Measurements from ENCODE around the gene SHISA4. TPM values are rescaled to one million over a fixed set of nuclear protein-coding genes. Genes with fewer than 3 reads are reported as not detected.
"Not testable (repeated sequence)": the region's sequence is repeated elsewhere in the genome, so short reads cannot be mapped to it uniquely, and the experiment has no call there.

Gene SHISA4
- total RNA-seq, 1 experiment from 2014 or later, result 36.4 TPM

GRCh38 chr1:201912832-201913231 is 24.1 kb downstream of the SHISA4 start:
- in situ Hi-C loops (cut with HindIII; ENCODE audit: low pct_unique_long_range_greater_than_20kb, low sequenced_read_pairs), result no loop called here

GRCh38 chr1:201914456-201915235 is 25.9 kb downstream of the SHISA4 start:
- no peak for DNase-seq (ENCODE audit: low read depth)
- in situ Hi-C loops (cut with HindIII; ENCODE audit: low pct_unique_long_range_greater_than_20kb, low sequenced_read_pairs), result no loop called here

More at GRCh38 chr1:201912832-201913231, 24.1 kb downstream of the SHISA4 start:
- DNase-seq (ENCODE audit: low read depth), result no peak

- peak; percentile 89 for DNase-seq (ENCODE audit: low read depth)
- in situ Hi-C loops (cut with HindIII; ENCODE audit: low pct_unique_long_range_greater_than_20kb, low sequenced_read_pairs), result no loop called here
Observed at GRCh38 chr1:201916649-201917249, 28.1 kb downstream of the SHISA4 start.

- no peak for DNase-seq (ENCODE audit: low read depth)
- in situ Hi-C loops (cut with HindIII; ENCODE audit: low pct_unique_long_range_greater_than_20kb, low sequenced_read_pairs), result no loop called here
Observed at GRCh38 chr1:201917362-201918033, 28.8 kb downstream of the SHISA4 start.

DNA sequence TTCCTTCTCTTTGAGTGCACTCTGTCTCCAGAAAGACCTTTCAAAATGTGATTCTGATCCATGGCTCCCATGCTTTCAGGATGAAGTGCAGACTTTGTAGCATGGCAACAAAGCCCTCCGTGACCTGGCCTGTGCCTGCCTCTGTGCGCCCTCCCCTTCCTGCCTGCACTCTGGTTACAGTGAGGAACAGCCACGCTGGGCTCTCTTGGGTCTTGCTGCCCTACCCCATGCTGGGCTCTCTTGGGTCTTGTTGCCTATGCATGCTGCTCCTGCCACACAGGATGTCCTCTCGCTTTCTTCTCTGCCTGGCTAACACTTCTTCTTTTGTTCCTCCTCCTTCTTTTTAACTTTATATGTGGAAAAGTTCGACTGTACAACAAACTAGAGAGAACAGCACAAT is 29.6 kb downstream of the SHISA4 start:
- in situ Hi-C loops (cut with HindIII; ENCODE audit: low pct_unique_long_range_greater_than_20kb, low sequenced_read_pairs), result no loop called here
- no peak for DNase-seq (ENCODE audit: low read depth)

GRCh38 chr1:201921952-201922558 is 33.4 kb downstream of the SHISA4 start:
- DNase-seq (ENCODE audit: low read depth), result no peak
- in situ Hi-C loops (cut with HindIII; ENCODE audit: low pct_unique_long_range_greater_than_20kb, low sequenced_read_pairs), result no loop called here

GRCh38 chr1:201925301-201925567 is 36.5 kb downstream of the SHISA4 start:
- in situ Hi-C loops (cut with HindIII; ENCODE audit: low pct_unique_long_range_greater_than_20kb, low sequenced_read_pairs), result no loop called here
- DNase-seq (ENCODE audit: low read depth), result no peak

GRCh38 chr1:201925981-201926645 is 37.4 kb downstream of the SHISA4 start:
- DNase-seq (ENCODE audit: low read depth), result no peak
- in situ Hi-C loops (cut with HindIII; ENCODE audit: low pct_unique_long_range_greater_than_20kb, low sequenced_read_pairs), result no loop called here

GRCh38 chr1:201928266-201928665 is 39.6 kb downstream of the SHISA4 start:
- no peak for DNase-seq (ENCODE audit: low read depth)
- in situ Hi-C loops (cut with HindIII; ENCODE audit: low pct_unique_long_range_greater_than_20kb, low sequenced_read_pairs), result no loop called here

DNA sequence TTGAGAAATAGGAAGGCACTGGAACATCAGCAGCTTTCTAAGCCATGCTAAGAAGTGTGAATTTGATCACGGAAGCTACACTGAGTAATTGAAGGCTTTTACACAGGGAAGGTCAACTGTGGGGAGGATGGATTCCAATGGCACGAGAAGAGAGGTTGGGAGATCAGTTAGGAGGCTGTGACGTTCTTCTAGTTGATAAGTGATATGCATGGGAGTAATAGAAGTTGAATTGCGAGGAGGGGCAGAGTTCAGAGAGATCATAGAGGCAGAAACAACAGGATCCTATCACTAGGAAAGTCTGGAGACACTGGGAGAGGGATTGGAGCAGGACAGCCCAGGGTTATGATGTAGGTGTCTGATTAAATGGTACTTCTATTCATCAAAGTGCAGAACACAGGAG is 41.4 kb downstream of the SHISA4 start:
- no peak for DNase-seq (ENCODE audit: low read depth)
- in situ Hi-C loops (cut with HindIII; ENCODE audit: low pct_unique_long_range_greater_than_20kb, low sequenced_read_pairs), result no loop called here

DNA sequence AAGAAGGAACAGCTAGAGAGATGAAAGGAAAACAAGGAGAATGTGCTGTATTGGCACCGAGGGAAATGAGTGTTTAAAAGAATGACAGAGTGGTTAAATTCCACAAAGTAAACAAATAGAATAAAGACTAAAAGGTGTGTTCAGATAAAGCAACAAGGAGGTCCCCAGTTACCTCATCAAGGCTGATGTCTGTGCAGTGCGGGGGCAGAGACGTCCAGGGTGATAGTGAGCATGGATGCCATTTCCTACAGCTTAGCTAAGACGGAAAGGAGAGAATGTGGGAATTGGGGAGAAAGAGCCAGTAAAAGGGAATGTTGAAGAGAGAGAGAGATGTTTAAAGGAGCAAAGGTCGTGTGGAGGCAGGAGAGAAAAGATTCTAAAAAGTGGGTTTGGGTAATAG is 42.1 kb downstream of the SHISA4 start:
- no peak for DNase-seq (ENCODE audit: low read depth)
- in situ Hi-C loops (cut with HindIII; ENCODE audit: low pct_unique_long_range_greater_than_20kb, low sequenced_read_pairs), result no loop called here

- no peak for DNase-seq (ENCODE audit: low read depth)
- in situ Hi-C loops (cut with HindIII; ENCODE audit: low pct_unique_long_range_greater_than_20kb, low sequenced_read_pairs), result no loop called here
Observed at GRCh38 chr1:201933840-201934430, 45.2 kb downstream of the SHISA4 start.

- in situ Hi-C loops (cut with HindIII; ENCODE audit: low pct_unique_long_range_greater_than_20kb, low sequenced_read_pairs), result no loop called here
- DNase-seq (ENCODE audit: low read depth), result peak; percentile 28
Observed at GRCh38 chr1:201937624-201938213, 49.0 kb downstream of the SHISA4 start.

DNA sequence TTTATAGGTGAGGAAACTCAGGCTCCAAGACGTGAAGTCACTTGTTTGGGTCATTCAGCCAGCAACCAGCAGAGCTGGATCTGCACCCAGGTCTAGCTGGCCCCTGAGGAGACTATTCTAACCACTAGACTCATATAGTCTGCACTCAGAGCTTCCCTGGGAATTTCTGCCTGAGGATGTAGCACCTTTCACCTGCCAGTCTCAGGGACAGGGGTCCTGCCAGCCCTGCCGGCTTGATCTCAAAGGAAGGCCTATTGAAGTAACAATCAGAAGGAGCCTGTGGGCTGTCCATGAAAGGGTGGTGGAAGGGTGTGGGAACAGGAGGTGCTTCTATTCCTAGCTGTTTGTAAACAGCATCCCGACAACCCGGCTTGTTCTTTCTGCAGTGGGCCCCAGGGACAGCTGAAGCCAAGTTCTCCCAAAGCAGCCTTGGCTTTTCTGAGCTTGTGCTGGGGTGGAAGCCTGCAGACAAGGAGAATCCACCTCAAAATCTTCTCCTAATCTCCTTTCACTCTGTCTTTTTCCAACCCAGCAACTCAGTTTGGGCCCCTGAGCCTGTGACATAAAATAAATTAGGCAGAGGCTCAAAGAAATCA is 49.8 kb downstream of the SHISA4 start:
- DNase-seq (ENCODE audit: low read depth), result no peak
- in situ Hi-C loops (cut with HindIII; ENCODE audit: low pct_unique_long_range_greater_than_20kb, low sequenced_read_pairs), result no loop called here

DNA sequence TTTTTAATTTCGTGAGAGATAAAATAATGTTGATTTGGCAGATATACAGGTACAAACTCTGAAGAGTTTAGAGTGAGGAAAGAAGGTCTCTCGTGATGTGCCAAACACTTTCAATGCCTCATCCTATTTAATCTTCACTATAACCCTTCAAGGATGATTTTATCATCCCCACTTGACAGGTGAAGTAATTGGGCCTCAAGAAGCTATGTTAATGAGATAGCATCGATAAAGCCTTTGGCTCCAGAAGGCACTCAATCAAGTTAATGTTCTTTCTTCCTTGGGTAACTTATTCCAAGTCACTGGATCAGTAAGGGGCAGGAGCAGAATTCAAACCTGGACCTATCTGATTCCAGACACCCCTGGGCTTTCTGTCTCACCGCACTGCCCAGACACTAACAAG is 50.5 kb downstream of the SHISA4 start:
- in situ Hi-C loops (cut with HindIII; ENCODE audit: low pct_unique_long_range_greater_than_20kb, low sequenced_read_pairs), result no loop called here
- DNase-seq (ENCODE audit: low read depth), result no peak

GRCh38 chr1:201939574-201939973 is 50.9 kb downstream of the SHISA4 start:
- no peak for DNase-seq (ENCODE audit: low read depth)

GRCh38 chr1:201940316-201940715 is 51.6 kb downstream of the SHISA4 start:
- in situ Hi-C loops (cut with HindIII; ENCODE audit: low pct_unique_long_range_greater_than_20kb, low sequenced_read_pairs), result not testable (repeated sequence)

More at GRCh38 chr1:201939574-201939973, 50.9 kb downstream of the SHISA4 start:
- in situ Hi-C loops (cut with HindIII; ENCODE audit: low pct_unique_long_range_greater_than_20kb, low sequenced_read_pairs), result no loop called here

More at GRCh38 chr1:201940316-201940715, 51.6 kb downstream of the SHISA4 start:
- not testable (repeated sequence) for DNase-seq (ENCODE audit: low read depth)
